Neural cell (in vitro differentiated cells): ENCODE results near the gene ARHGEF4. TPM values are rescaled to one million over a fixed set of nuclear protein-coding genes. Genes with fewer than 3 reads are reported as not detected.
"Not testable (repeated sequence)": the region's sequence is repeated elsewhere in the genome, so short reads cannot be mapped to it uniquely, and the experiment has no call there.

ENCODE experiments used
- H2AFZ ChIP-seq: fragments of 200-600, 300-800 bp; sonication (generic), shearing (Covaris generic); 2 replicates; pipeline ENCODE4 v1.6.0; 2014; ENCODE audit warnings: low read depth, mild to moderate bottlenecking, antibody characterized with exemption, low read length, moderate library complexity
- H3F3A ChIP-seq: fragments of 200-600 bp; shearing (Covaris generic); 2 replicates; pipeline ENCODE4 v1.6.1; 2016; ENCODE audit warnings: mild to moderate bottlenecking, moderate library complexity, mixed read lengths, antibody characterized with exemption, low read length; ENCODE audit not compliant: insufficient read depth, poor library complexity, severe bottlenecking
- H3K27ac ChIP-seq: fragments of 200-600, 300-800 bp; sonication (generic), shearing (Covaris generic); 2 replicates; pipeline ENCODE4 v1.5.1; 2014; ENCODE audit warnings: mild to moderate bottlenecking, low read length, moderate library complexity
- H3K27me3 ChIP-seq: fragments of 300-800, 200-600 bp; sonication (generic), shearing (Covaris generic); 2 replicates; pipeline ENCODE4 v1.6.0; 2014; ENCODE audit warnings: mild to moderate bottlenecking, low read depth, low read length, moderate library complexity; ENCODE audit not compliant: insufficient read depth
- H3K36me3 ChIP-seq: fragments of 300-800, 200-600 bp; sonication (generic), shearing (Covaris generic); 2 replicates; pipeline ENCODE4 v1.5.1; 2014; ENCODE audit warnings: mild to moderate bottlenecking, antibody characterized with exemption, low read length, moderate library complexity; ENCODE audit not compliant: insufficient read depth
- H3K4me2 ChIP-seq: fragments of 300-800, 200-600 bp; sonication (generic), shearing (Covaris generic); 2 replicates; pipeline ENCODE4 v1.6.0; 2014; ENCODE audit warnings: mild to moderate bottlenecking, low read length
- H3K4me3 ChIP-seq: fragments of 300-800, 200-600 bp; sonication (generic), shearing (Covaris generic); 2 replicates; pipeline ENCODE4 v1.5.1; 2014; ENCODE audit warnings: mild to moderate bottlenecking, low read length, moderate library complexity
- H3K79me2 ChIP-seq: fragments of 200-600 bp; shearing (Covaris generic); replicated peaks from 2 replicates; pipeline ENCODE4 v1.6.0; 2014; ENCODE audit warnings: mild to moderate bottlenecking, low read length, moderate library complexity; ENCODE audit not compliant: insufficient read depth
- H3K9ac ChIP-seq: fragments of 300-800, 200-600 bp; sonication (generic), shearing (Covaris generic); 2 replicates; pipeline ENCODE4 v1.6.1; 2016; ENCODE audit warnings: mild to moderate bottlenecking, low read length, mixed read lengths
- H3K9me2 ChIP-seq: fragments of 200-600 bp; shearing (Covaris generic); 2 replicates; pipeline ENCODE4 v1.6.1; 2016; ENCODE audit warnings: mild to moderate bottlenecking, low read length, mixed read lengths; ENCODE audit not compliant: insufficient read depth
- H3K9me3 ChIP-seq: fragments of 200-600, 300-800 bp; sonication (generic), shearing (Covaris generic); 2 replicates; pipeline ENCODE4 v1.6.1; 2016; ENCODE audit warnings: mild to moderate bottlenecking, mixed run types, low read length, moderate library complexity, mixed read lengths
- H4K20me1 ChIP-seq: fragments of 200-600 bp; shearing (Covaris generic); 2 replicates; pipeline ENCODE4 v1.6.1; 2016; ENCODE audit warnings: mild to moderate bottlenecking, mixed run types; ENCODE audit not compliant: insufficient read depth
- CTCF ChIP-seq: fragments of 450-650 bp; IDR thresholded peaks from 2 replicates; pipeline ENCODE4 v1.5.1; 2014; ENCODE audit warnings: antibody characterized with exemption, mild to moderate bottlenecking, moderate library complexity; ENCODE audit not compliant: poor library complexity, severe bottlenecking
- EP300 ChIP-seq: fragments of 450-650 bp; conservative IDR thresholded peaks from 2 replicates; pipeline ENCODE4 v1.6.1; 2014; ENCODE audit warnings: antibody characterized with exemption, mild to moderate bottlenecking, moderate library complexity; ENCODE audit not compliant: poor library complexity, severe bottlenecking
- EZH2 ChIP-seq: fragments of 200-600, 300-800 bp; shearing (Covaris generic), sonication (generic); IDR thresholded peaks from 2 replicates; pipeline ENCODE4 v1.6.1; 2014; ENCODE audit warnings: antibody characterized with exemption, low read length, borderline replicate concordance, mild to moderate bottlenecking; ENCODE audit not compliant: insufficient read depth, poor library complexity, severe bottlenecking
- MXI1 ChIP-seq: fragments of 450-650 bp; conservative IDR thresholded peaks from 2 replicates; pipeline ENCODE4 v1.6.1; 2014; ENCODE audit warnings: antibody characterized with exemption, mild to moderate bottlenecking; ENCODE audit not compliant: poor library complexity, severe bottlenecking
- POLR2AphosphoS5 ChIP-seq: IDR thresholded peaks from 2 replicates; pipeline ENCODE4 v1.6.1; 2012
- RAD21 ChIP-seq: fragments of 450-650 bp; conservative IDR thresholded peaks from 2 replicates; pipeline ENCODE4 v1.6.1; 2014; ENCODE audit warnings: antibody characterized with exemption, mild to moderate bottlenecking, moderate library complexity
- REST ChIP-seq: IDR thresholded peaks from 2 replicates; pipeline ENCODE4 v1.6.1; 2012; ENCODE audit warnings: borderline replicate concordance
- SMC3 ChIP-seq: fragments of 450-650 bp; conservative IDR thresholded peaks from 2 replicates; pipeline ENCODE4 v1.6.1; 2014; ENCODE audit warnings: antibody characterized with exemption, mild to moderate bottlenecking, moderate library complexity; ENCODE audit not compliant: poor library complexity
- TAF1 ChIP-seq: IDR thresholded peaks from 2 replicates; pipeline ENCODE4 v1.6.1; 2012; ENCODE audit warnings: low read depth
- polyA plus RNA-seq: library from polyadenylated mRNA; depleted of rRNA; stranded (reverse); fragments of >200 nt; gene quantifications from 2 replicates; pipeline ENCODE4 v1.2.3, GENCODE V29; 2014

Gene ARHGEF4
- polyA plus RNA-seq, 1 donor from 2014 or later: 45.9 TPM

- Histone ChIP-seq H3K36me3 (no peaks in the 10 kb centered on the region), H2AFZ (no peak overlapping the region), H3K79me2 (no peaks in the 10 kb centered on the region), H3K9me2 (no peaks in the 10 kb centered on the region), H3K4me2 (no peak overlapping the region), H3K4me3 (no peak overlapping the region), H3K27me3 (no peaks in the 10 kb centered on the region), H3K9ac (no peak overlapping the region), H3K9me3 (no peaks in the 10 kb centered on the region), H3F3A (no peaks in the 10 kb centered on the region), H3K27ac (no peak overlapping the region), H4K20me1 (no peaks in the 10 kb centered on the region)
- TF ChIP-seq EP300 (no peak), MXI1 (no peak), RAD21 (no peak), POLR2AphosphoS5 (no peak), CTCF (no peak), SMC3 (no peak), EZH2 (no peak), REST (no peak), TAF1 (no peak)
These were observed 151.1 kb downstream of the ARHGEF4 start for GRCh38 chr2:130987519-130988425.

- H3K27me3 ChIP-seq, H3K36me3 ChIP-seq, H3F3A ChIP-seq, H3K79me2 ChIP-seq, H3K4me2 ChIP-seq, H4K20me1 ChIP-seq, H3K27ac ChIP-seq, H3K9ac ChIP-seq, H3K9me3 ChIP-seq, H2AFZ ChIP-seq, H3K4me3 ChIP-seq, H3K9me2 ChIP-seq: not testable (repeated sequence)
These were observed 154.7 kb downstream of the ARHGEF4 start for GRCh38 chr2:130991446-130991845.

GRCh38 chr2:130992003-130992402, 155.3 kb downstream of the ARHGEF4 start:
- not testable (repeated sequence) for H3K9me2 ChIP-seq, H3K4me3 ChIP-seq, H3K27me3 ChIP-seq, H3K9ac ChIP-seq, H3K79me2 ChIP-seq, H3K27ac ChIP-seq, H3K36me3 ChIP-seq, H4K20me1 ChIP-seq, H2AFZ ChIP-seq, H3K9me3 ChIP-seq, H3F3A ChIP-seq, H3K4me2 ChIP-seq
